Thyroid gland (tissue), 4 donors: Measurements from ENCODE around the gene EIF3A.

ENCODE experiments used
- CTCF ChIP-seq, 6 experiments: fragments of 200-600 bp in 3 of 6; fragments of 450-650 bp in 3 of 6; sonication (generic) in 3 of 6; IDR thresholded peaks; one replicate each; pipeline ENCODE4 v1.5.1; 2016 to 2019; ENCODE audit warnings: antibody characterized with exemption in 6 of 6, mild to moderate bottlenecking in 2 of 6, inconsistent platforms in 1 of 6, moderate library complexity in 1 of 6
- POLR2A ChIP-seq, 2 donors: fragments of 450-650 bp; IDR thresholded peaks; one replicate each; pipeline ENCODE4 v1.6.1; 2017; ENCODE audit warnings: antibody characterized with exemption in 2 of 2, mild to moderate bottlenecking in 2 of 2, moderate library complexity in 1 of 2

- TF ChIP-seq CTCF (IDR thresholded peaks at IDR 0.05) (no peak), POLR2A (IDR thresholded peaks at IDR 0.05) (no peak)
Observed at GRCh38 chr10:119061352-119061751, 19.3 kb downstream of the EIF3A start.
